Activated CD8-positive, alpha-beta memory T cell treated with anti-CD3 and anti-CD28 coated beads, Interleukin-2, amount 10 ng/mL, durations not matched to agents 7 days and 5 days (primary cell): ENCODE measurements around the gene RPS17. TPM values are rescaled to one million over a fixed set of nuclear protein-coding genes. Genes with fewer than 3 reads are reported as not detected.
"Not testable (repeated sequence)": the region's sequence is repeated elsewhere in the genome, so short reads cannot be mapped to it uniquely, and the experiment has no call there.

ENCODE experiments used
- ATAC-seq: fragments of 150-1000 bp; cut with Tn5 transposase; one replicate; pipeline ENCODE4 v1.10.0; 2021; ENCODE audit warnings: moderate library complexity
- CTCF ChIA-PET: fragments of 350-600 bp; sonication (Branson Sonifier 250); formaldehyde crosslinking; loops from one replicate; lab custom pipeline; 2021; ENCODE audit warnings: antibody characterized with exemption; lab: Charles Lee
- DNase-seq: peaks from one replicate; pipeline ENCODE4 v3.0.0-alpha.2; 2020
- H3K27ac Mint-ChIP-seq: one replicate; pipeline ENCODE4 v1.8.0; 2021; ENCODE audit warnings: mild to moderate bottlenecking, mixed read lengths
- H3K27me3 Mint-ChIP-seq: one replicate; pipeline ENCODE4 v1.8.0; 2021; ENCODE audit warnings: mixed read lengths
- H3K36me3 Mint-ChIP-seq: one replicate; pipeline ENCODE4 v1.8.0; 2021; ENCODE audit warnings: mild to moderate bottlenecking, mixed read lengths
- H3K4me1 Mint-ChIP-seq: one replicate; pipeline ENCODE4 v1.8.0; 2021; ENCODE audit warnings: mixed read lengths
- H3K4me3 Mint-ChIP-seq: one replicate; pipeline ENCODE4 v1.8.0; 2021; ENCODE audit warnings: mild to moderate bottlenecking, moderate library complexity, mixed read lengths
- H3K9me3 Mint-ChIP-seq: one replicate; pipeline ENCODE4 v1.8.0; 2022; ENCODE audit warnings: low read depth, mixed read lengths
- total RNA-seq, 2 experiments: library from RNA; stranded (reverse); gene quantifications; one replicate each; pipeline ENCODE4 v1.2.3, GENCODE V29; 2021

RPS17 gene
- total RNA-seq, 2 experiments from 2014 or later = 1,238 to 1,479 TPM

DNA sequence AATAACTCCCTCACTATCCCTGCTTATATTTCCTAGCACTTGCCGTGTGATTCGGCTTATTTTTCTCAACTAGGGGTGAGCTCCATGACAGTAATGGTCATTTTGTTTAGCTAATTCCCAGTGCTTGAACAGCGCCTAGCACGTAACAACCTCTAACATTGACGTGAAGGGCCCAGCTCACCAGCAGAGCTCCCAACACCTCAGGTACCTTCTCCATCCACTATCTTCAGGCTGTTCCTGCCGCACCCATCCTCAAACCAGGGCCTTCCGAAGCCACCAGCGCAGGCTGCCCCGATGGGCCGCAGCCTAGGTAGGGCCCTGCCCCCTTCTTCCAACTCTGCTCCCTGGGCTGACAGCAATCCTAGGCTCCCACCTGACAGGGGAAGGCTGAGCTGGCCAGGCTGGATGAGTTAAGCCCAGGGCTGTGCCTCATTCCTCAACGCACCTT, 751 bp upstream of the RPS17 start:
- H3K27ac Mint-ChIP-seq = peak overlapping the region; percentile 96
- H3K4me3 Mint-ChIP-seq = peak overlapping the region; percentile 90
- no peaks in the 10 kb centered on the region for H3K9me3 Mint-ChIP-seq
- ATAC-seq (no peak), DNase-seq (no peak)
- H3K36me3 Mint-ChIP-seq = peaks cover 39% of the 10 kb centered on the region
- H3K4me1 Mint-ChIP-seq = peaks cover 39% of the 10 kb centered on the region
- CTCF ChIA-PET = interaction anchor here (0.7 to 6.9 kb wide), 6 partner anchors 8 to 665 kb away, joined by 3 to 75 read pairs (median 6); partner anchors contain the start of genes C15orf40 and RAMAC
- H3K27me3 Mint-ChIP-seq = peaks cover 16% of the 10 kb centered on the region

- H3K4me3 Mint-ChIP-seq = peak overlapping the region; percentile 90
- DNase-seq (no peak), ATAC-seq (peak; percentile 0)
- CTCF ChIA-PET = interaction anchor here (0.9 to 6.9 kb wide), 7 partner anchors 10 to 472 kb away, joined by 3 to 75 read pairs (median 5); partner anchors contain the start of genes C15orf40 and RAMAC
- peaks cover 9% of the 10 kb centered on the region for H3K27me3 Mint-ChIP-seq
- no peaks in the 10 kb centered on the region for H3K9me3 Mint-ChIP-seq
- H3K36me3 Mint-ChIP-seq = peaks cover 50% of the 10 kb centered on the region
- H3K27ac Mint-ChIP-seq = peak overlapping the region; percentile 90
- H3K4me1 Mint-ChIP-seq = peaks cover 40% of the 10 kb centered on the region
Measured at GRCh38 chr15:82539691-82540054, 584 bp downstream of the RPS17 start.

- Mint-ChIP-seq H3K36me3 (peaks cover 55% of the 10 kb centered on the region), H3K27ac (peak overlapping the region; percentile 90), H3K27me3 (peaks cover 4% of the 10 kb centered on the region), H3K4me1 (peaks cover 40% of the 10 kb centered on the region), H3K4me3 (peak overlapping the region; percentile 90), H3K9me3 (no peaks in the 10 kb centered on the region)
- ATAC-seq (no peak), DNase-seq (no peak)
- CTCF ChIA-PET = interaction anchor here (0.9 to 6.9 kb wide), 7 partner anchors 9 to 472 kb away, joined by 3 to 75 read pairs (median 5); partner anchors contain the start of genes C15orf40 and RAMAC
Measured at GRCh38 chr15:82538961-82539690, 1.1 kb downstream of the RPS17 start.

DNA sequence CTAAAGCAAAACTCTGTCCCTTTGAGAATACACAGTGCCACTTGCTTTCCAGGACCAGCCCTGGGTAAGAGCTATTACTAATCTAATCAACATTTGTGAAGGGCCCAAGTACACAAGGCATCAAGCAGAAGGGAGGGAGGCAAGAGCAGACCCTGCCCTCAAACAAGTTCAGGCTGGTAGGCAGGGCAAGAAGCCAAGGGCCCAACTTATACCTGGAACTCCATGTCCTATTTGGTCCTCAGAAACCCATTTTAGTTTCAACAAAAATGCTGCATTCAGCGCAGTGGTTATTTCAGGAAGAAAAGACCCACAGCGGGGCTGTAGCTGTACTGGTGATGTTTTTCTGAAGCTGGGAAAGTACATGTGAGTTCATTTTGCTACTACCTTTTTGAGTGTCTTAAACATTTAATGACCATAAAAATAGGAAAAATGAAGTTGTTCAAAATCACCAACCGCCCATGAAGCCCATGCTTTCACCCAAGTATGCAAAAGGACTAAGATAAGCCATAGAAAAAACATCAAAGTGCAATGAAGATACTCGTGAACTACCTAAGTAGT, 2.8 kb downstream of the RPS17 start:
- CTCF ChIA-PET = no interaction called here
- ATAC-seq (no peak), DNase-seq (no peak)
- Mint-ChIP-seq H3K4me1 (peaks cover 38% of the 10 kb centered on the region), H3K4me3 (peak overlapping the region; percentile 90), H3K27ac (peak overlapping the region; percentile 71), H3K36me3 (peaks cover 58% of the 10 kb centered on the region), H3K27me3 (no peaks in the 10 kb centered on the region), H3K9me3 (no peaks in the 10 kb centered on the region)

GRCh38 chr15:82536409-82537350, 3.6 kb downstream of the RPS17 start:
- peaks cover 38% of the 10 kb centered on the region for H3K4me1 Mint-ChIP-seq
- CTCF ChIA-PET = no interaction called here
- no peak for DNase-seq
- peak overlapping the region; percentile 74 for H3K27ac Mint-ChIP-seq
- H3K27me3 Mint-ChIP-seq = no peaks in the 10 kb centered on the region
- no peak for ATAC-seq
- H3K4me3 Mint-ChIP-seq = peak overlapping the region; percentile 37
- H3K36me3 Mint-ChIP-seq = peaks cover 58% of the 10 kb centered on the region
- H3K9me3 Mint-ChIP-seq = no peaks in the 10 kb centered on the region

GRCh38 chr15:82535566-82536408, 4.5 kb downstream of the RPS17 start:
- CTCF ChIA-PET = no interaction called here
- H3K36me3 Mint-ChIP-seq = peaks cover 58% of the 10 kb centered on the region

DNA sequence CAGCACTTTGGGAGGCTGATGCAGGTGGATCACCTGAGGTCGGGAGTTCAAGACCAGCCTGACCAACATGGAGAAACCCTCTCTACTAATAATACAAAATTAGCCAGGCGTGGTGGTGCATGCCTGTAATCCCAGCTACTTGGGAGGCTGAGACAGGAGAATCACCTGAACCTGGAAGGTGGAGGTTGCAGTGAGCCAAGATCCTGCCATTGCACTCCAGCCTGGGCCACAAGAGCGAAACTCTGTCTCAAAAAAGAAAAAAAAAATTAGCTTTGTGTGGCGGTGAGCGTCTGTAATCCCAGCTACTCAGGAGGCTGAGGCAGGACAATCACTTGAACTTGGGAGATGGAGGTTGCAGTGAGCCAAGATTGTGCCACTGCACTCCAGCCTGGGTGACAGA, 5.1 kb downstream of the RPS17 start:
- H3K36me3 Mint-ChIP-seq = peaks cover 57% of the 10 kb centered on the region

More at GRCh38 chr15:82535566-82536408, 4.5 kb downstream of the RPS17 start:
- DNase-seq = no peak
- Mint-ChIP-seq H3K27me3 (no peaks in the 10 kb centered on the region), H3K9me3 (no peaks in the 10 kb centered on the region), H3K27ac (peak overlapping the region; percentile 74), H3K4me3 (no peak overlapping the region), H3K4me1 (peaks cover 35% of the 10 kb centered on the region)
- ATAC-seq = no peak

GRCh38 chr15:82534457-82534861, 5.8 kb downstream of the RPS17 start:
- H3K9me3 Mint-ChIP-seq, H3K4me3 Mint-ChIP-seq, H3K27me3 Mint-ChIP-seq, DNase-seq, CTCF ChIA-PET, ATAC-seq, H3K27ac Mint-ChIP-seq: not testable (repeated sequence)
- H3K36me3 Mint-ChIP-seq = peaks cover 51% of the 10 kb centered on the region
- peaks cover 39% of the 10 kb centered on the region for H3K4me1 Mint-ChIP-seq

More for the DNA sequence above, 5.1 kb downstream of the RPS17 start:
- H3K9me3 Mint-ChIP-seq, H3K27ac Mint-ChIP-seq, ATAC-seq, DNase-seq, CTCF ChIA-PET, H3K27me3 Mint-ChIP-seq, H3K4me3 Mint-ChIP-seq: not testable (repeated sequence)
- peaks cover 39% of the 10 kb centered on the region for H3K4me1 Mint-ChIP-seq

DNA sequence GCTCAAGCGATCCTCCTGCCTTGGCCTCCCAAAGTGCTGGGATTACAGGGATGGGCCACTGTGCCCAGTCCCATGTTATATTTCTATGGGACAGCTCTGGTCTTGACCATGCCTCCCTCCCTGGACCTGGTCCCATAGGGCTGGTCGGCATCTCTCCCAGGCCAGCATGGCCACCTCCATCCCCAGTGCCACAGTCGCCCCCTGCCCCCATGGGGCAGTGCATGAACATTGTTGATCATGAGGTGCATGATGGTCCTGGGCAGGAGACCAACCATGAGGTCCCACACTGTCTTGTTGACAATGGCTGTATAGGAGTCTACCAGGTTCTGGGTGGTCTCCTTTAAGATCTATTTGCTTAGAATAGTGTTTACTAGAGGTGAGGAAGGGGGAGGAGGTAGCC, 6.5 kb downstream of the RPS17 start:
- ATAC-seq = no peak
- Mint-ChIP-seq H3K4me3 (no peak overlapping the region), H3K27me3 (no peaks in the 10 kb centered on the region), H3K9me3 (no peaks in the 10 kb centered on the region), H3K4me1 (peaks cover 35% of the 10 kb centered on the region), H3K36me3 (peaks cover 45% of the 10 kb centered on the region), H3K27ac (no peak overlapping the region)
- CTCF ChIA-PET = no interaction called here
- no peak for DNase-seq

- no peak overlapping the region for H3K27ac Mint-ChIP-seq
- no peak overlapping the region for H3K4me3 Mint-ChIP-seq
- CTCF ChIA-PET = no interaction called here
- H3K36me3 Mint-ChIP-seq = peaks cover 37% of the 10 kb centered on the region
- no peak for ATAC-seq
- H3K27me3 Mint-ChIP-seq = no peaks in the 10 kb centered on the region
- DNase-seq = no peak
- H3K4me1 Mint-ChIP-seq = peaks cover 27% of the 10 kb centered on the region
- H3K9me3 Mint-ChIP-seq = no peaks in the 10 kb centered on the region
Measured at GRCh38 chr15:82532991-82533481, 7.2 kb downstream of the RPS17 start.

DNA sequence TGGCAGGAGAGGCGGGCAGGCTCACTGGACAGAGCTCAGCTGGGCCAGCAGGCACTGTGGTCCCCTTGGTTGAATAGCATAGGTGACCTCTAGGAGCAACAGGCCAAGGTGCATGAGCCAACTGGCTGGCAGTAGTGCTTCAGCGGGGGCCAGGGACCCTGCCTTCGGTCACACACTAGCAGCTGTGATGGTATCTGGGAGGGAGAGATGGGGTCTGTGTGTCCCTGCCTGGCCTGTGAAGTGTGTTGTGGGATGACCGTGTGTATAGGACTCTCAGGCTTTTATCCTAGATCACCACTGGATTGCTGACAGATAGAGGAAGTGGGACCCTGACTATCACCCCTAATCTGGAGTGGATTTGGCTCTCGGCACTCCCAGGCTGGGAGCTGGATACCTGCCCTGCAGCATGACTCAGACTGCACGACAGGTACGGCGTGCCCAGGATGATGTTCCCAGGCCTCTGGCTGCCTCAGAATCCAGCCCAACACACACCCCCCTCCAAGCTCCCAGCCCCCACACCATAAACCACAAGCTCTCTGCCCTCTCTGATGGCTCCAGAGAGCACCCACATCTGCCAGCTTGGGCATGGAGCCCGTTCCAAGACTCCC, 7.8 kb downstream of the RPS17 start:
- no peaks in the 10 kb centered on the region for H3K9me3 Mint-ChIP-seq
- DNase-seq (no peak), ATAC-seq (no peak)
- H3K4me3 Mint-ChIP-seq = no peak overlapping the region
- peaks cover 32% of the 10 kb centered on the region for H3K36me3 Mint-ChIP-seq
- CTCF ChIA-PET = interaction anchor here (5.2 kb wide), 1 partner anchor 9 kb away, joined by 75 read pairs; the partner anchor contains the start of gene RPS17
- peaks cover 21% of the 10 kb centered on the region for H3K4me1 Mint-ChIP-seq
- no peak overlapping the region for H3K27ac Mint-ChIP-seq
- no peaks in the 10 kb centered on the region for H3K27me3 Mint-ChIP-seq
